Fibroblast of the aortic adventitia (primary cell): ENCODE data around the gene SKIC2. TPM values are rescaled to one million over a fixed set of nuclear protein-coding genes. Genes with fewer than 3 reads are reported as not detected.
A peak's percentile ranks its signal among the peaks of the same experiment; 100 is the strongest.

ENCODE experiments used
- DNase-seq: peaks from one replicate; pipeline ENCODE4 v3.0.0-alpha.2; 2010; ENCODE audit warnings: low read depth
- H3K4me3 ChIP-seq: 2 replicates; pipeline ENCODE4 v1.5.1; 2011; ENCODE audit warnings: low read depth, mild to moderate bottlenecking, control low read depth, low read length, moderate library complexity
- total RNA-seq: library from RNA; depleted of rRNA; stranded (reverse); fragments of >200 nt; gene quantifications from 2 replicates; pipeline ENCODE4 v1.2.3, GENCODE V29; 2012; ENCODE audit warnings: low replicate concordance
- TF ChIP-seq, protein P1 (sequence below): IDR thresholded peaks from 2 replicates; pipeline ENCODE4 v1.5.1; 2011; ENCODE audit warnings: mild to moderate bottlenecking, low read length, control low read depth, inconsistent platforms; ENCODE audit not compliant: insufficient read depth

Gene SKIC2
- total RNA-seq, 1 donor: 42.8 TPM

DNA sequence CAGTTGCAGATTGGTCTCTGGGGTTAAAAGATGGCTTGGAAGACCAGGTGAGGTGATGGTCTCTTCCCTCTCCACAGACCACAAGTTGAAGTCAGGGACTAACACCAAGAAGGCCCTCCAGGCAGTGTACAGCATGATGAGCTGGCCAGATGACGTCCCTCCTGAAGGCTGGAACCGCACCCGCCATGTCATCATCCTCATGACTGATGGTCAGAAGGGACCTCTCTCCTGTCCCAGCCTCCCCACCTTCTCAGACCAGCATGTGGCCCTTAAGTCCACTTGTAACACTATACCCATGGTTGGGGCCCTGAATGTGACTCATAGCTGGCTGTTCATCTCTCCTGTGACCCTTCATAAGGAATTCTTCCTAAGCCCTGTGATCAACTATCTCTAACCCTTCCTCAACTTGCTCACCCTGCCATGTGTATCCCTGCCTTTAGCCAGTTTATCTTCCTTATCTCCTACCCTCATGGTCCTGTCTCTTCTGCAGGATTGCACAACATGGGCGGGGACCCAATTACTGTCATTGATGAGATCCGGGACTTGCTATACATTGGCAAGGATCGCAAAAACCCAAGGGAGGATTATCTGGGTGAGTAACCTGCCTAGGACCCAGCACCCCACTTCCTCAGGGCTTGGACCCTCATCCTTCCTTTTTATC is 10.1 kb upstream of the SKIC2 start:
- peak; percentile 36 for DNase-seq
- TF ChIP-seq, protein P1, sequence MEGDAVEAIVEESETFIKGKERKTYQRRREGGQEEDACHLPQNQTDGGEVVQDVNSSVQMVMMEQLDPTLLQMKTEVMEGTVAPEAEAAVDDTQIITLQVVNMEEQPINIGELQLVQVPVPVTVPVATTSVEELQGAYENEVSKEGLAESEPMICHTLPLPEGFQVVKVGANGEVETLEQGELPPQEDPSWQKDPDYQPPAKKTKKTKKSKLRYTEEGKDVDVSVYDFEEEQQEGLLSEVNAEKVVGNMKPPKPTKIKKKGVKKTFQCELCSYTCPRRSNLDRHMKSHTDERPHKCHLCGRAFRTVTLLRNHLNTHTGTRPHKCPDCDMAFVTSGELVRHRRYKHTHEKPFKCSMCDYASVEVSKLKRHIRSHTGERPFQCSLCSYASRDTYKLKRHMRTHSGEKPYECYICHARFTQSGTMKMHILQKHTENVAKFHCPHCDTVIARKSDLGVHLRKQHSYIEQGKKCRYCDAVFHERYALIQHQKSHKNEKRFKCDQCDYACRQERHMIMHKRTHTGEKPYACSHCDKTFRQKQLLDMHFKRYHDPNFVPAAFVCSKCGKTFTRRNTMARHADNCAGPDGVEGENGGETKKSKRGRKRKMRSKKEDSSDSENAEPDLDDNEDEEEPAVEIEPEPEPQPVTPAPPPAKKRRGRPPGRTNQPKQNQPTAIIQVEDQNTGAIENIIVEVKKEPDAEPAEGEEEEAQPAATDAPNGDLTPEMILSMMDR: no peak
- no peak overlapping the region for H3K4me3 ChIP-seq

DNA sequence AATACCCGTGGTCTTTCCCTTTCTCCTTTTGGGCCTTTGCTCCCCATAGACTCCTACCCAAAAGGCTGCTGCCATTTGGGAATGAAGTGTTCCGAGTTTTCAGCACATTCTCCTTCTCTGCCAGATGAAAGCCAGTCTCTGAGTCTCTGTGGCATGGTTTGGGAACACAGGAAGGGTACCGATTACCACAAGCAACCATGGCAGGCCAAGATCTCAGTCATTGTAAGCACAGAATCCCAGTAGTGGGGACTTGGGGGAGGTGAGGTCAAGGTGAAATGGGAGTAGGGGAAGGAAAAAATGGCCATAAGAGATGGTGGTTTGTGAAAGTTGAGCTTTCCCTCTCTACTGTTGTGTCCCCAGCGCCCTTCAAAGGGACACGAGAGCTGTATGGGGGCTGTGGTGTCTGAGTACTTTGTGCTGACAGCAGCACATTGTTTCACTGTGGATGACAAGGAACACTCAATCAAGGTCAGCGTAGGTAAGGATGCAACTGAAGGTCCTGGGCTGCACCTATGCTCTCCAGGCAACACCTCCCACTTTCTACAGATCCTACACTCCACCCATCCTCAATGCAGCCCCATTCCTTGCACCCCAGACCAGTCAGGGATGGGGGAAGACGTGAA is 8.9 kb upstream of the SKIC2 start:
- DNase-seq: no peak
- TF ChIP-seq, protein P1: no peak
- H3K4me3 ChIP-seq: no peak overlapping the region

DNA sequence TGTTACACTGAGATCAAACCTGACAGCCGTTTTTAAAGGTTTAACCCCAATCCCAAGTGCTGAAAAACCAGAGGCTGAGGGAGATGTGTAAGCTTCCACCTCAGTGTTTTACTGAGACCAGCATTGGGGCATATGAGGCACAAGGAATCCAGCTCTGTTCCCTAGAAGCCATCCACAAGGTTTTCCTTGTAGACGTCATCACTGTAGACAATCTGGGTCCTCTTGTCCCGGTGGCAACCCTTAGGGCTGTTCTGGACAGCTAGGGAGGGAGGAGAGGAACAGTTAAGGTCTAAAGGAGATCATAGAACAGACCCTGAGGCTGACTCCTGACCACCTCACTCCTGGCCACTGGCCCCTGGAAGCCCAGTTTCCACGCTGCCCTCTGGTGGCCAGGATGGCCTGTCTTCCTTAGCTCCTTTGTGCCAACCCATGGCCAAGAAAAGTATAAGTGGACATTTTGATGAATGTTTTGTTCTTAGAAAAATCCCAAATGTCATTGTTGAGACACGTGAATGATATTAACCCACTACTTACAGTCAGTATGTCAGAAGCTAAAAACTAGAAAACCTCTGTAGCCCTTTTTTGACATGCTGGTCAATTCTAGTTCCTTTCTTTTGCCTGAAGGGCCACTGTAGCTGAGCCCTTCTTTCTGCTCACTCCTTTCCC is 6.7 kb upstream of the SKIC2 start:
- TF ChIP-seq, protein P1: peak; percentile 86
- DNase-seq: peak; percentile 75
- no peak overlapping the region for H3K4me3 ChIP-seq

DNA sequence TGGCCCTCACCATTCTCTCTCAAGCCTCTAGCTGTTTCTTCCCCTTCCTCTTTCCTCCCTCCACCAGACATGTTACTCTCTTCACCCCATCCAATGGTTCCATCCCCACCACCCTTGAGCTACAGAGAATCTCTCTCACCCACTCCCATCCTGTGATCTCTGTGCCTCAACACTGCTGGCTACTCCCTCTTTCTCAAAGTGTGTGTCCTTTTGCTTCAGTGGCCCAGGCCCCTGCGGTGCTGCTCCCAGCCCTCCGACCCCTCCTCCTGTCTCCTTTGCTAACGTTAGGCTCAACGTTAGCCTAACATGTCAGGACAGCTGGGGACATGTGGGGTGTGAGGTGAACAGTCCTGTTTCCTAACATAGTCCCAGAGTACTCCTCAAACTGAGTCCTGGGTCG is 6.1 kb upstream of the SKIC2 start:
- no peak overlapping the region for H3K4me3 ChIP-seq
- TF ChIP-seq, protein P1: no peak
- no peak for DNase-seq

DNA sequence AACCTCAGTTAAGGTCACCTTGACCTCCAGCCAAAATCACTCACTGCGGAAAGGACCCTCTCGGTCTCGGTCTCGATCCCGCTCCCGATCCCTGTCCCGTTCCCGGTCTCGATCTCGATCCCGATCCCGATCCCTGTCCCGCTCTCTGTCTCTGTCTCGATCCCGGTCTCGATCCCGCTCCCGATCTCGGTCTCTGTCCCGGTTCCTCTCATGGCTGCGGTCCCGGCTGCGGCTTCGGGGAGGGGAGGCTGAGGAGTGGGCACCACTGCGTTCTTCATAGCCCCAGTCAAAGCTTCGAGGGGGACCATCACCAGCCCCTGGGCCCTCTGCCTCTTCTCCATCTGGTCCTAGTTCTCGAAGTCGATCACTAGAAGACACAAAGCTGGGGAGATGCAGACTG is 4.5 kb upstream of the SKIC2 start:
- TF ChIP-seq, protein P1: no peak
- DNase-seq: no peak
- H3K4me3 ChIP-seq: no peak overlapping the region

DNA sequence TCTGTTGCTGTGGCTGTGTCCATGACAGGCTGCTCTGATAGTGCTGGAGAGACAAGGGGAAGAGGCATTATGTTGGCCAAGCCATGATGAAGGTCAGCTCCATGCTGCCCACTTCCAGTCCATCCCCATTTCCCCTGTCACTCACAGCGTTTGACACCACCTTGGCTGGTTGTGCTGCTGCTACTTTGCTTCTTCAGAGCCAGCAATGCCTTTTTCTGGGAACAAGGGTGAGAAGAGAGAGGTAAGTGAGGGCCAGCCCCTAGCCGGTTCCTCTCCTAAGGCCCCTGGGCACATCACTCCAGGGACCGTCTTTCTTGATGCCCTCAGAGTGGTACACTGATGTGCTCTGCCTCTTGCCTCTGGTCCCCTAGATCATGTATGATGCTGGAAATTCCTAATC is 2.2 kb upstream of the SKIC2 start:
- no peak for DNase-seq
- TF ChIP-seq, protein P1: no peak
- H3K4me3 ChIP-seq: no peak overlapping the region

DNA sequence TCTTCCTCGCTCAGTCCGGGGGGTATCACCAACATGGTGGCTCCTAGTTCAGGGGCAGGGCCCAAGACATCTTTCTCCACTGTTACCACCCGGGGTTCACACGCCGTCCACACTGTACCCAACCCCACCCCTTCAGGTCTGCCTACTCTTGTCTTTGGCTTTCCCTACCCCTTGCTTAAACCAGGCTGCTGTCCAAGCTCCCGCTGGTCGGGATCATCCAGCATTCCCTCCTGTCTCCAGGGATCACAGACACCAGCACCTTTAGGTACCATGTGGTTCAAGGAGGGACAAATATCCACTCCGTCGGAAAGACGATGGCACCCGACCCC is 599 bp upstream of the SKIC2 start:
- TF ChIP-seq, protein P1: no peak
- DNase-seq: no peak
- H3K4me3 ChIP-seq: peak overlapping the region; percentile 100
